ENCODE results near the gene SATB1.
A peak's percentile ranks its signal among the peaks of the same experiment; 100 is the strongest.

The SATB1 gene

GRCh38 chr3:18415839-18416238, 9.3 kb downstream of the SATB1 start:
- Histone ChIP-seq H3K9me3 (ENCODE audit: low read depth, low read length) (no peaks in the 10 kb centered on the region), H3K36me3 (ENCODE audit: insufficient read depth, low read length) (no peaks in the 10 kb centered on the region; the same call in 1 of the 2 replicates), H3K9ac (ENCODE audit: insufficient read length) (no peak overlapping the region), H3K27ac (no peak overlapping the region), H3K4me3 (no peak overlapping the region)
- no peak for DNase-seq (ENCODE audit: low read depth, low spot score)
- no peak for TF ChIP-seq EZH2 (IDR thresholded peaks at IDR 0.05)
- no peak for TF ChIP-seq FOXP2 (optimal IDR thresholded peaks at IDR 0.05; ENCODE audit: control extremely low read depth, extremely low read length, insufficient read depth)
- TF ChIP-seq POLR2AphosphoS5 (IDR thresholded peaks at IDR 0.05; ENCODE audit: borderline replicate concordance, low read depth, low read length): no peak

GRCh38 chr3:18415167-18415566, 10.0 kb downstream of the SATB1 start:
- no peak overlapping the region for H3K9ac ChIP-seq (ENCODE audit: insufficient read length)
- no peak for DNase-seq (ENCODE audit: low read depth, low spot score)
- TF ChIP-seq POLR2AphosphoS5 (IDR thresholded peaks at IDR 0.05; ENCODE audit: borderline replicate concordance, low read depth, low read length) (no peak), FOXP2 (optimal IDR thresholded peaks at IDR 0.05; ENCODE audit: control extremely low read depth, extremely low read length, insufficient read depth) (no peak), EZH2 (IDR thresholded peaks at IDR 0.05) (no peak)
- H3K4me3 ChIP-seq: no peak overlapping the region
- no peaks in the 10 kb centered on the region for H3K9me3 ChIP-seq (ENCODE audit: low read depth, low read length)
- H3K36me3 ChIP-seq (ENCODE audit: insufficient read depth, low read length): no peaks in the 10 kb centered on the region; the same call in 1 of the 2 replicates
- H3K27ac ChIP-seq: no peak overlapping the region

GRCh38 chr3:18412684-18413083, 12.5 kb downstream of the SATB1 start:
- Histone ChIP-seq H3K4me3 (no peak overlapping the region), H3K27ac (no peak overlapping the region), H3K36me3 (ENCODE audit: insufficient read depth, low read length) (no peaks in the 10 kb centered on the region; the same call in 1 of the 2 replicates), H3K9me3 (ENCODE audit: low read depth, low read length) (no peaks in the 10 kb centered on the region), H3K9ac (ENCODE audit: insufficient read length) (no peak overlapping the region)
- no peak for DNase-seq (ENCODE audit: low read depth, low spot score)
- TF ChIP-seq POLR2AphosphoS5 (IDR thresholded peaks at IDR 0.05; ENCODE audit: borderline replicate concordance, low read depth, low read length): no peak
- no peak for TF ChIP-seq EZH2 (IDR thresholded peaks at IDR 0.05)
- TF ChIP-seq FOXP2 (optimal IDR thresholded peaks at IDR 0.05; ENCODE audit: control extremely low read depth, extremely low read length, insufficient read depth): no peak

- no peak for TF ChIP-seq FOXP2 (optimal IDR thresholded peaks at IDR 0.05; ENCODE audit: control extremely low read depth, extremely low read length, insufficient read depth)
- no peak for TF ChIP-seq EZH2 (IDR thresholded peaks at IDR 0.05)
- TF ChIP-seq POLR2AphosphoS5 (IDR thresholded peaks at IDR 0.05; ENCODE audit: borderline replicate concordance, low read depth, low read length): no peak
- Histone ChIP-seq H3K9me3 (ENCODE audit: low read depth, low read length) (no peaks in the 10 kb centered on the region), H3K36me3 (ENCODE audit: insufficient read depth, low read length) (no peaks in the 10 kb centered on the region; the same call in 1 of the 2 replicates), H3K9ac (ENCODE audit: insufficient read length) (no peak overlapping the region), H3K4me3 (no peak overlapping the region), H3K27ac (no peak overlapping the region)
- no peak for DNase-seq (ENCODE audit: low read depth, low spot score)
Observed at GRCh38 chr3:18411541-18411940, 13.6 kb downstream of the SATB1 start.

GRCh38 chr3:18410205-18410604, 14.9 kb downstream of the SATB1 start:
- Histone ChIP-seq H3K27ac (no peak overlapping the region), H3K9me3 (ENCODE audit: low read depth, low read length) (no peaks in the 10 kb centered on the region), H3K4me3 (no peak overlapping the region), H3K36me3 (ENCODE audit: insufficient read depth, low read length) (no peaks in the 10 kb centered on the region; the same call in 1 of the 2 replicates), H3K9ac (ENCODE audit: insufficient read length) (no peak overlapping the region)
- no peak for DNase-seq (ENCODE audit: low read depth, low spot score)
- TF ChIP-seq FOXP2 (optimal IDR thresholded peaks at IDR 0.05; ENCODE audit: control extremely low read depth, extremely low read length, insufficient read depth) (no peak), EZH2 (IDR thresholded peaks at IDR 0.05) (no peak), POLR2AphosphoS5 (IDR thresholded peaks at IDR 0.05; ENCODE audit: borderline replicate concordance, low read depth, low read length) (no peak)

- H3K36me3 ChIP-seq (ENCODE audit: insufficient read depth, low read length): no peaks in the 10 kb centered on the region
- TF ChIP-seq FOXP2 (optimal IDR thresholded peaks at IDR 0.05; ENCODE audit: control extremely low read depth, extremely low read length, insufficient read depth): no peak
- TF ChIP-seq EZH2 (IDR thresholded peaks at IDR 0.05): no peak
- no peak for TF ChIP-seq POLR2AphosphoS5 (IDR thresholded peaks at IDR 0.05; ENCODE audit: borderline replicate concordance, low read depth, low read length)
- H3K9me3 ChIP-seq (ENCODE audit: low read depth, low read length): no peaks in the 10 kb centered on the region
- H3K4me3 ChIP-seq: no peak overlapping the region
- no peak overlapping the region for H3K27ac ChIP-seq
- no peak overlapping the region for H3K9ac ChIP-seq (ENCODE audit: insufficient read length)
- no peak for DNase-seq (ENCODE audit: low read depth, low spot score)
Observed at GRCh38 chr3:18409266-18409665, 15.9 kb downstream of the SATB1 start.

GRCh38 chr3:18405141-18405540, 20.0 kb downstream of the SATB1 start:
- Histone ChIP-seq H3K36me3 (ENCODE audit: insufficient read depth, low read length) (no peaks in the 10 kb centered on the region), H3K9me3 (ENCODE audit: low read depth, low read length) (no peaks in the 10 kb centered on the region)

GRCh38 chr3:18403061-18403460, 22.1 kb downstream of the SATB1 start:
- H3K9me3 ChIP-seq (ENCODE audit: low read depth, low read length): no peaks in the 10 kb centered on the region
- H3K36me3 ChIP-seq (ENCODE audit: insufficient read depth, low read length): no peaks in the 10 kb centered on the region
- peak overlapping the region; percentile 81 for H3K27ac ChIP-seq
- DNase-seq (ENCODE audit: low read depth, low spot score): no peak
- H3K9ac ChIP-seq (ENCODE audit: insufficient read length): no peak overlapping the region
- TF ChIP-seq FOXP2 (optimal IDR thresholded peaks at IDR 0.05; ENCODE audit: control extremely low read depth, extremely low read length, insufficient read depth) (no peak), EZH2 (IDR thresholded peaks at IDR 0.05) (no peak), POLR2AphosphoS5 (IDR thresholded peaks at IDR 0.05; ENCODE audit: borderline replicate concordance, low read depth, low read length) (no peak)
- peak overlapping the region; percentile 35 for H3K4me3 ChIP-seq

More at GRCh38 chr3:18405141-18405540, 20.0 kb downstream of the SATB1 start:
- no peak overlapping the region for H3K9ac ChIP-seq (ENCODE audit: insufficient read length)
- no peak for DNase-seq (ENCODE audit: low read depth, low spot score)
- no peak overlapping the region for H3K27ac ChIP-seq
- TF ChIP-seq FOXP2 (optimal IDR thresholded peaks at IDR 0.05; ENCODE audit: control extremely low read depth, extremely low read length, insufficient read depth): no peak
- no peak for TF ChIP-seq POLR2AphosphoS5 (IDR thresholded peaks at IDR 0.05; ENCODE audit: borderline replicate concordance, low read depth, low read length)
- TF ChIP-seq EZH2 (IDR thresholded peaks at IDR 0.05): no peak
- H3K4me3 ChIP-seq: no peak overlapping the region

GRCh38 chr3:18402239-18402799, 22.8 kb downstream of the SATB1 start:
- H3K36me3 ChIP-seq (ENCODE audit: insufficient read depth, low read length): no peaks in the 10 kb centered on the region
- no peak for DNase-seq (ENCODE audit: low read depth, low spot score)
- H3K9ac ChIP-seq (ENCODE audit: insufficient read length): no peak overlapping the region
- H3K9me3 ChIP-seq (ENCODE audit: low read depth, low read length): no peaks in the 10 kb centered on the region
- H3K4me3 ChIP-seq: peak overlapping the region; percentile 35
- peak overlapping the region; percentile 81; the same call in 1 of the 2 replicates for H3K27ac ChIP-seq
- TF ChIP-seq POLR2AphosphoS5 (IDR thresholded peaks at IDR 0.05; ENCODE audit: borderline replicate concordance, low read depth, low read length): no peak
- no peak for TF ChIP-seq FOXP2 (optimal IDR thresholded peaks at IDR 0.05; ENCODE audit: control extremely low read depth, extremely low read length, insufficient read depth)
- TF ChIP-seq EZH2 (IDR thresholded peaks at IDR 0.05): no peak
